Activated gamma-delta T cell treated with Interleukin-2 at 50 U/mL for 16 hours (primary cell): ENCODE results near the gene SRD5A1.
"Not testable (repeated sequence)": the region's sequence is repeated elsewhere in the genome, so short reads cannot be mapped to it uniquely, and the experiment has no call there.

Experiments
- DNase-seq: peaks from one replicate; pipeline ENCODE4 v3.0.0-alpha.2; 2020

SRD5A1 gene

DNA sequence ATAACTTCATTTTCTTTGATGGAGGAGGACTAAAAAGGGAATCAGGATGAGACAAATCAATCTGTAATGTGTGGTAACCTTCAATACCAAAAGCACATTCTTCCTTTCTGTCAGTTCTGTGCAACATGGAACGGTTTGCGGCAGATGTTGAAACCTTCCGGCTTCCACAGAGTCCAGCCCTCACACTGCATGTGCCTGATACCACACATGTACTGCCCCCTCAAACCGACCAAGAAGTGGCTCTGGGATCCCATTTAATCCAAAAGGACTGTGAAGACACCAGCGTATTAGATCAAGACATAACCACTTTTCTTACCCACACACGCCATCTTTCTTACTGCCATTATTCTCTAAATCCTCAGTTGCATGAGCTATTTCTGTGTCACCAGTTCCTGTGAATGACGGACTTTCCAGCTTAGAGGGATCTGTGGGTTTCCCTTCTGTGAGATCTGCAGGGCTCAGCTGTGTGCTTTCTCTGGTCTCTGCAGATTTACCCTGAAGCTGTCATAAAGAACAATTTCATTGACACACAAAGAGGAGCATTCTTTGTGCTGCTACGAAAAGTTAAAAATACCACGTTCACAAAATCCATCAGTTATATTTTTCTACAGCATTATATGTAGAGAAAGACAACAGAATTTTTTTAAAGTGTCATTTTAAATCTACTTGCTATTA lies 26.2 kb upstream of the SRD5A1 start:
- DNase-seq: no peak

DNA sequence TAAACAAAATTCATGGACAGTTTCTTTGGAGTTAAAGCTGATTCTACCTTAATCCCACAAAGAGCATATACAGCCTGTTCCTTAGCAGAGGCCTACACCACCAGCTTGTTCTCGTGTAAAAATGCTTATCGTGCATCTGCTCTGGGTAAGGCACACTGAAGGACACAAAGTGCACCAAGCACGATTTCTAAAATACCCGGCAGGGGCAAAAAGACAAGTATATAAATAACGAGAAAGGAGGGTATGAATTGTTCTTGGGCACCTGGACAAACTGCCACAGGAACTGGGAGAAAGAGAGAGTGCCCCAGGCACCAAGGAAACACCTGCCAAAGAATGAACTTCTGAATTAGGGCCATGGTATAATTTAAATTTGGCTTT lies 25.7 kb upstream of the SRD5A1 start:
- no peak for DNase-seq

DNA sequence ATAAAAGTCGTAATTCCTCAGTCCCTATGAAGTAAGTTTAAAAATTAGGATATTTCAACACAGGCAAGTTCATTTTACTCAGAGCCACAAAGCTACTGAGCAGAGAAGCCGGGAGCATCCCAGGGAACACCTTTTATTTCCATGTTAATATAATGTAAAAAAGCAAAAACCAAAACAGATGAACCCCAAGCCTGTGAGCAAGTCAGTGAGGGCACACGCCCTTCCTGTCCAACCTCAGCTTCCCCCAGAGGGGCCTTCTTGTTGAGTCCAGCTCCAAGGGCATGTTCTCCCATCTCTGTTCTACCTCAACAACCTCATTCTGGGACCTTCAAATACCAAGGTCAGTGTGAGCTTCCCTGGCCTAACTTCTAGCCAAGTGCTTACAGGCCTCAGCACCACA lies 25.2 kb upstream of the SRD5A1 start:
- no peak for DNase-seq

- DNase-seq: no peak
Observed at GRCh38 chr5:6611334-6612256, 21.6 kb upstream of the SRD5A1 start.

DNA sequence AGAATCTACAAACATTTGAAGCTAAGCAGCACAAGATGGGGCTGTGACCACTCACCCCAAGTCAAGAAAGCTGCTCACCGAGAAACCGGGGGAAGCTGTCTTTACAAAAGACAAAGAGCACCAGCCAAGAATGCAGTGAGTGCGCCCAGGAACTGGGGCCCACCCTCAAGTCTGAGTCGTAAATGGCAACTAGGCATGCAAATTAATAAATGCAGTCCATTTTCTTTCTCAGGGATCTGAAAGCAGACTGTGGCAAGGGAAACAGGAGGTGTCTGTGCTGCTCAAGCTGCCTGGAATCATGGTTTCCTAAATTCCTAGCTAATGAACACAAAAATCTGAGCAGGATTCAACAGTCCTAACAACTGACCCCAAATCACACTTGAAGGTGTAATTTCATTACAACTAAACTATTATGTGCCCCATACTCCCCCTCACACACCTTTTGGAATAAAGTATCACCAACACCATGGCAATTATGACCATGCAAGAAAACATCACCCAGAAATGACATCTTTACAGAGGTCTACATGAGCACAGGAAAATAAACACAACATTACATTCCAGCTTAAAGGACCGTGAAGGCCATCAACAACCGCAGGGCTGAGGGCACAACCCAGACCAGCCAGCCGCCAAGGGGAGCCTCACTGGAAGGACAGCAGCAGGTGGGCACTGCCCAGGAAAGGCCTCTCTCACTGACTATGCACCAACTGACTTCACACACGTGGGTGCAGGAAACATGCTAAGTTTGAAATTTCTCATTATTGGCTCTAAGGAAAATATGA lies 18.0 kb upstream of the SRD5A1 start:
- DNase-seq: no peak

GRCh38 chr5:6616632-6617031 lies 16.6 kb upstream of the SRD5A1 start:
- DNase-seq: no peak

GRCh38 chr5:6623228-6623627 lies 10.0 kb upstream of the SRD5A1 start:
- no peak for DNase-seq

DNA sequence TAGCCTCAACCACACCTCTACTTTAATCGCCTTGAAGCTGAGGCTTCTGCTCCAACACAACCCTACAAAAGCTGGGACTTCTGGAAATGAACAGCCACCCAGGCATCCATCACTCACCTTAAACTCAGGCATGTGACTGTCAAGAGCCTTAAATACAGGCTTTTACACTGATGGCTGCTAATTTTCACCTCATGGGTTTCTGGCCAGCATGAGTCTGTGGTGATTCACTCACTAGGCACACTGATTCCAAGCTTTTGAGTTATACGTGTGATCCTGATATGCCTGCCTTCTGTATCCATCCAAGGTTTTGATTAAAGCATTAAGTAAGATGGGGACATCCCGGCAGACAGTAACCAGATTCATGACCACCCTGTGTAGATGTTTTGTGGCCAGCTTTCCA lies 9.3 kb upstream of the SRD5A1 start:
- no peak for DNase-seq

DNA sequence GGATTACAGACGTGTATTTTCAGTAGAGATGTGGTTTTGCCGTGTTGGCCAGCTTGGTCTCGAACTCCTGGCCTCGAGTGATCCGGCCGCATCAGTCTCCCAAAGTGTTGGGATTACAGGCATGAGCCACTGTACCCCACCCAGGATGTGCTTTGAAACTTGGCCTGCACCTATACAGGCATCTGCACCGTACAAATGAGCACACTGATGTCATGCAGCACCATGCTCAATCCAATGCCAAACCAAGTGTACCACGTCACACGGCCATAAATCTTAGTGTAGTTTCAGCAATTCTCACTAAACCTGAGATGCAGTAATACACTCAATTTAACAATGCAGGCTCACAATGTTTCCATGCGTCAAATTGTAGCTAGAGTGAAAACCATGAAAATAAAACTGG lies 6.7 kb upstream of the SRD5A1 start:
- no peak for DNase-seq

DNA sequence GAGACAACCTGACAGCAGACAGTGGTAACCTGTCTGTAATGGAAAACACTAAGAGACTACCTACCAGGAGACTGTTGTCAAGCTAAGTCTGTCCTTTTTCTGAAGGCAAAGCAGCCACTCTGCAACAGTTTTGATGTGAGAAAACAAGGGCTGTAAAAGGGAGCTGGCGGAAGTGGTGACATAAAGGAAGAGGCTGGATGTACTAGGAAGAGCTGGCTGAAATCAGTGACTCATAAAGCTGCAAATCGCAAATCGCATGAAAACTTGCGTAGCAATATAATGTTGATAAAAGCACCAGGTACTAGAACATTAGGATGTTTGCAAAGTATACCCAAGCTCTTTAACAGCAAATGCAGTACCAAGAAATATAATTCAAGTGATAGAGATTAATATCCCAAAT lies 1.8 kb upstream of the SRD5A1 start:
- no peak for DNase-seq

GRCh38 chr5:6632324-6632887 lies 834 bp upstream of the SRD5A1 start:
- no peak for DNase-seq

DNA sequence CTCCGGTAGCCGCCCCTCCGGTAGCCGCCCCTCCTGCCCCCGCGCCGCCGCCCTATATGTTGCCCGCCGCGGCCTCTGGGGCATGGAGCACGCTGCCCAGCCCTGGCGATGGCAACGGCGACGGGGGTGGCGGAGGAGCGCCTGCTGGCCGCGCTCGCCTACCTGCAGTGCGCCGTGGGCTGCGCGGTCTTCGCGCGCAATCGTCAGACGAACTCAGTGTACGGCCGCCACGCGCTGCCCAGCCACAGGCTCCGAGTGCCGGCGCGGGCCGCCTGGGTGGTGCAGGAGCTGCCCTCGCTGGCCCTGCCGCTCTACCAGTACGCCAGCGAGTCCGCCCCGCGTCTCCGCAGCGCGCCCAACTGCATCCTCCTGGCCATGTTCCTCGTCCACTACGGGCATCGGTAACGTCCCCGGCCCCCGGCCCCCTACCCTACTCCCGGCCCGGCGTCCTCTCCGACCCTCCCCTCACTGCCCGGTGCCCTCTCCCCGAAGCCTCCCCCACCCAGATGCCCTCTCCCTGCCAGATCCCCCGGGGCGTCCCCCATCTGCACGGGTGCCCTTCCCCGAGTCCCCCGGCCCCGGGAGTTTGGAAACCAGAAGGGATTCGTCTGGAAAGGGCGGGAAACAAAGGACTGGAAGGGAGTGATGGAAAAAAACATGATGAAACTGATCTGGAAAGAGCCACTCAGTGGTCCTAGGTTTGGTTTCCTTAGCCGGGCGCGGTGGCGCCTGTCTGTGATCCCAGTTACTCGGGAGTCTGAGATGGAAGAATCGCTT lies 417 bp downstream of the SRD5A1 start:
- no peak for DNase-seq

DNA sequence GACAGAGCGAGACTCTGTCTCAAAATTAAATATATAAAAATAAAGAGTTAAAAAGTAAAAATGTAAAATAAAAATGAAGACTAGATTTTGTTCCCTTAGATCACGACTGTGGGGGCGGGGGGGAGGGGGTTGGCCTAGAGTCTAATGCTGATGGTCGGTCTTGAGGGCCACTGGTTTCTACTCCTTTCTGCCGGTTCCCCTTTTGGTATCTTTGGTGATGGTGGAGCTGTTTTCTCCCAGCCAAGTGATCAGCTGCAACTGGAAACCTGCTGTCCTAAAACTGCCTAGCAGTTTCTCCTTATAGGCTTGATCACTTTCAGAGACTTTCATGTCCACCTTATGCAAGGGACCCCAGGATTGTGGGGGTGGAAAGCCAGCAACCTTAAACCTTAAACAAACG lies 1.1 kb downstream of the SRD5A1 start:
- no peak for DNase-seq

GRCh38 chr5:6634788-6635430 lies 1.7 kb downstream of the SRD5A1 start:
- DNase-seq: no peak

DNA sequence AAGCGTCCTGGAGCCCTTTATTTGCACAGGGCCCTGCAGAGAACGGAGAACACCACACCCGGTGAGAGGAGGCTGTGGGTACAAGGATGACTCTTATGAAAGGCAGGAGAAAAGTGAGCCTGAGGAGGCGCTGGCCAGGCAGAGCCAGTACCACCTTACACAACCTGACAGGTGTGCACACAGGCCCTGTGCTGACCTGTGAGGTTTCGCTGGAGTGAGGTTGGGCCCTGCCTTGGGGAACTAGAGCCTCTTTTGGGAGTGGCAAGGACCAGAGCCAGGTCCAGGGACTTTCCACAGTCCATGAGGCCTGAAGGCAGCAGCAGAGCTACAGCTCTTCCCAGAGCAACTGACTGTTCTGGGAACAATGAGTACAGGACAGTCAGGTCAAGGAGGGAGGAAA lies 3.1 kb downstream of the SRD5A1 start:
- DNase-seq: no peak

DNA sequence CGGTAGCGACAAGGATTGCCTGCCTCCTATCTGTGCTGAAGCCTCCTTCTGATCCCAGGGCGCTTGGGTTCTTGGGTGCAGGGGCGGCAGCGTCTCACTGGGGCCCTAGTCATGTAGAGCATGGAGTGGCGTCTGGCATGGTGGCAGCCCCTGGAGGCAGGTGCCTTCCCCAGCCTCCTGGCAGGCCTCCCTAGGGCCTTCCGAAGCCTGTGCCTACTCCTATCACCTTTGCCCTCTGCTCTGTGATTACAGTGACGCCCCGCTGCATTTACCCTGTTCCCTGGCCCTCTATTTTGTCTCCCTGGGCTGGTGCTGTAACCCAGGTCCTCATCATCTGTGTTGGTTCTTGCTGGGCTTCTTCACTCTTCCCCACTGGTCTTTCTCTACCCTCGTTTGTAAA lies 3.8 kb downstream of the SRD5A1 start:
- DNase-seq: no peak

- DNase-seq: no peak
Observed at GRCh38 chr5:6637590-6637989, 4.3 kb downstream of the SRD5A1 start.

DNA sequence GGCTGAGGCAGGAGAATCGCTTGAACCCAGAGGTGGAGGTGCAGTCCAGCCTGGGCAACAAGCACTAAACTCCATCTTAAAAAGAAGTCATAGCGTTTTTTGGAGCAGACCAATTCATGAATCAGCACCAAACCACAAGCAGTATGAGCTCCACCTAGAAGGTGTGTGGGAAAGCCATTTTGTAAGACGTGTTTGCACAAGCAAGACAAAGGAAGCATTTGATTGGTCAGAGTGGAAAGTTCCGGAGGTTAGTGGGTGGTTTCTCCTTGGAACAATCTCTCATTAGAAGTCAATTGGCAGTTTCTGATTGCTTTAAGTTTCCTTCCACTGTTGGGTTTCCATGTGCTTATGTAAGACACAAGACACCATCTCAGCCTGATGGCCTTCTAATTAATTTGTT lies 5.0 kb downstream of the SRD5A1 start:
- DNase-seq: no peak

- DNase-seq: no peak
Observed at GRCh38 chr5:6642655-6643054, 9.4 kb downstream of the SRD5A1 start.

- DNase-seq: no peak
Observed at GRCh38 chr5:6644794-6645241, 11.6 kb downstream of the SRD5A1 start.

DNA sequence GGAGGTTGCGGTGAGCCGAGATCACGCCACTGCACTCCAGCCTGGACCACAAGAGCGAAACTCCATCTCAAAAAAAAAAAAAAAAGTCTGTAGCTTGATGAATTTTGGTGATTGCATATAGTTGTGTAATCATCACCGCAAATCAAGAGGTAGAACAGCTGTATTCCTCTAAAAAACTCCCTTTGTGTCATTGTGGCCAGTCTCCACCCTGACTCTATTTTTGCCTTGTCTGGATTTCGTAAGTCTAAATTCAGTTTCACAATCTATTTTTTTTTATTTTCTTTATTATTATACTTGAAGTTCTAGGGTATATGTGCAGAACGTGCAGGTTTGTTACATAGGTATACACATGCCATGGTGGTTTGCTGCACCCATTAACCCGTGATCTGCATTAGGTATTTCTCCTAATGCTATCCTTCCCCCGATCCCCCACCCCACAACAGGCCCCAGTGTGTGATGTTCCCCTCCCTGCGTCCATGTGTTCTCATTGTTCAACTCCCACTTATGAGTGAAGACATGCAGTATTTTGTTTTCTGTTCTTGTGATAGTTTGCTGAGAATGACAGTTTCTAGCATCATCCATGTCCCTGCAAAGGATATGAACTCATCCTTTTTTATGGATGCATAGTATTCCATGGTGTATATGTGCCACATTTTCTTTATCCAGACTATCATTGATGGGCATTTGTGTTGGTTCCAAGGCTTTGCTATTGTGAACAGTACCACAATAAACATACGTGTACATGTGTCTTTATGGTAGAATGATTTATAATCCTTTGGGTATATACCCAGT lies 12.5 kb downstream of the SRD5A1 start:
- DNase-seq: not testable (repeated sequence)
